ENCODE measurements around the gene RACK1. TPM values are rescaled to one million over a fixed set of nuclear protein-coding genes. Genes with fewer than 3 reads are reported as not detected.
A peak's percentile ranks its signal among the peaks of the same experiment; 100 is the strongest.
"Not testable (repeated sequence)": the region's sequence is repeated elsewhere in the genome, so short reads cannot be mapped to it uniquely, and the experiment has no call there.

The RACK1 gene
- 4,450 and 4,738 TPM in 2 replicates for total RNA-seq (2014; rRNA removed; shearing (Covaris generic))

GRCh38 chr5:181243564-181244343 lies at the start of gene RACK1:
TSS of gene RACK1 (minus strand) at chr5:181243906. CDS start at chr5:181243800, 106 bp downstream.
- DNase-seq (ENCODE audit: low spot score): peak; percentile 94

DNA sequence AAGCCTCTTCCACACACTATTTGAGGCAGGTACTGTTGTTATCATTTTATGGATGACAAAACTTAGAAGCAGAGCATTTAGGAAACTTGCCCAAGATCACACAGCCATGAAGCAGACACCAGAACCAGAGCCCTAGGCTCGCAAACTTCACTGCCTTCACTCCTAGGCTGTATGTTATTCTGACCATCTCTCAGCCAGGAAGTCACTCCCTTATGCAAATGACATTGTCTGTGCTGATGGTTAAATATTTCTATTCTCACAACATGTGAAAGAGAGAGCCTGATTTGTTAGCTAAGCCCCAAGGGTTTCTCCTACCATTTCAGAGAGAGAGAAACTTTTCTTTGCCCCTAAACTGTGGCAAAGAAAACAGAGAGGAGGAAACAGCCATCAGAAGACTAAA lies 43.6 kb upstream of the RACK1 start:
- DNase-seq (ENCODE audit: low spot score): not testable (repeated sequence)

- not testable (repeated sequence) for DNase-seq (ENCODE audit: low spot score)
These were observed 42.4 kb upstream of the RACK1 start for GRCh38 chr5:181285962-181286705.

- not testable (repeated sequence) for DNase-seq (ENCODE audit: low spot score)
These were observed 40.4 kb upstream of the RACK1 start for GRCh38 chr5:181283841-181284755.

DNA sequence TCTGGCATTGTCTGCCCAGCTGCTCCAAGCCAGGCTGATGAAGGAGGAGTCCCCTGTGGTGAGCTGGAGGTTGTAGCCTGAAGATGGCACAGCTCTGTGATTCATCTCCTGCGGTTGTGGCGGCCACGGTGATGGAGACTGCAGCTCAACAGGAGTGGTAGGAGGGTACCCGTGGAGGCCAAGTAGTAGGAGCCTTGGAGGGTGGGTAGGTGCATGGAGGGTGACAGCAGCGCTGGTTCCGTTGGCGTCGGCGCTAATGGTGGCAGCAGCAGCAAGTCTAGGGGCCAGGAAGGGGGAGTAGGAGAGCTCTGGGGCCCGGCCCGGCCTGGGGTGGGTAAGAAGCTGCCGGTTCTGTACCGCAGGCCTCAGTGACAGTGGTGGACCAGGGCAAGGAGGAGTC lies 39.6 kb upstream of the RACK1 start:
- DNase-seq (ENCODE audit: low spot score): no peak

DNA sequence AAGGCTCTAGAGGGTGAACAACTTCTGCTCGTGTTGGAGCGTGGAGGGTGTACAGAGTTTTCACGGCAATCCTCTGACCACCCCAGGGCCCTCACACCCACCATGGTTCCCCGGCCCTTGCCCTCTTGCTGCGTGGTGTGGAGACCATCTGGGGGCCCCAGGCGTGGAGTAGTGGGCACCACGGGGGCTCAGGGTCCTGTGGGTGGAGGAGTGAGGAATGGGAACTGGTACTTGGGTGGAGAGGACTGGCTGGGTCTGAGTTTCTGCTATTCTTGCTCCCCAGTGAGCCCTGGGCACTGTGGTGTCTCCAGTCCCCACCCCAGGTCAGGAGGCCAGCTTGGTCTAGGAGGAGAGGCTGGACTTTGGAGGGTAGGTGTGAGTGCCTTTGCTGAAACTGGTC lies 39.2 kb upstream of the RACK1 start:
- no peak for DNase-seq (ENCODE audit: low spot score)

DNA sequence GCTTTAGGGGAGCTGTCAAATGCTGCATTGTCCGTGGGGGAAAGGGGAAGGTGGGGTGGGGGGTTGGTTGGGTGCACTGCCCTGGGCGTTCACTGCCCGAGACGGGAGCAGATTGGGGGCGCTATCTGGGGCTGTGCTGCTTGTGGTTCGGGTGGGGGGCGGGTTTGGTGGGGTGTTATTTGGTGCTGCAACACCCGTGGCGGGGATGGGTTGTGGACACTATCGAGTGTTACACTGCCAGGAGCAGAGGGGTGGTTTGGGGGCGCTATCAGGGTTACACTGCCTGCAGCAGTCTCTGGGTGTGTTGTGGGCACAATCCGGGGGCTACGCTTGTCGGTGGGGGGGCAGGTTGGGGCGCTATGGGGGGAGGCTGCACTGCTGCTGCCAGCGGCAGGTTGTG lies 38.7 kb upstream of the RACK1 start:
- not testable (repeated sequence) for DNase-seq (ENCODE audit: low spot score)

GRCh38 chr5:181281984-181282316 lies 38.2 kb upstream of the RACK1 start:
- no peak for DNase-seq (ENCODE audit: low spot score)

DNA sequence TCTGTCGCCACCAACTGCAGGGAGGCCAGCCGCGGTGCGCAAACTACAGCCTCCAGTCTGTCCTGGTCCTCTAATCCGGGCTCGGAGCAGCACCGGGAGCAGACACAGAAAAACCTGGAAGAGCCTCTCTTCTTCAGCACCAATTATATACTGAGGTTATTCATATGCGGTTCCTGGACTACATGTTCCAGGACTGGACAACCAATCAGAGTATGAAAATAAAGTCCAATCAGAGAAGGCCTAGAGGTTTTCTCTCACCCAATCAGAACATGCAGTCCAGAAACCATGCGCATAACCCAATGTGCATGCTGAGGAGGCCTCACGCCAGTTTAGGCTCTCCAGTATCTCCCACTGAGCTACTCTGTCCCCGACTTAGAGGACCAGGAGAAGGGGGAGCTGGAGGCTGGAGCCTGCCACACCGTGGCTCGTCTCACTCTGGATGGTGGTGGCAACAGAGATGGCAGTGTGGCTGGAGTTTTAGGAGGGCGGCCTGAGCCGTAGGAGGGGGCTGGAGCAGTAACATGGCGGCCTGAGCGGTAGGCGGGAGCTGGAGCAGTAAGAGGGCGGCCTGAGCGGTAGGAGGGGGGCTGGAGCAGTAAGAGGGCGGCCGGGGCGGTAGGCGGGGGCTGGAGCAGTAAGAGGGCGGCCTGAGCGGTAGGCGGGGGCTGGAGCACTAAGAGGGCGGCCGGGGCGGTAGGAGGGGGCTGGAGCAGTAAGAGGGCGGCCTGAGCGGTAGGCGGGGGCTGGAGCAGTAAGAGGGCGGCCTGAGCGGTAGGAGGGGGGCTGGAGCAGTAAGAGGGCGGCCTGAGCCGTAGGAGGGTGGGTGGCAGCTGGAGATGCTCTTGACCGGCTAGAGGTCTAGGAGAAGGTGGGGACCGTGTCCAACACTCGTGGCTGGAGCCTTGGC lies 37.6 kb upstream of the RACK1 start:
- no peak for DNase-seq (ENCODE audit: low spot score)

DNA sequence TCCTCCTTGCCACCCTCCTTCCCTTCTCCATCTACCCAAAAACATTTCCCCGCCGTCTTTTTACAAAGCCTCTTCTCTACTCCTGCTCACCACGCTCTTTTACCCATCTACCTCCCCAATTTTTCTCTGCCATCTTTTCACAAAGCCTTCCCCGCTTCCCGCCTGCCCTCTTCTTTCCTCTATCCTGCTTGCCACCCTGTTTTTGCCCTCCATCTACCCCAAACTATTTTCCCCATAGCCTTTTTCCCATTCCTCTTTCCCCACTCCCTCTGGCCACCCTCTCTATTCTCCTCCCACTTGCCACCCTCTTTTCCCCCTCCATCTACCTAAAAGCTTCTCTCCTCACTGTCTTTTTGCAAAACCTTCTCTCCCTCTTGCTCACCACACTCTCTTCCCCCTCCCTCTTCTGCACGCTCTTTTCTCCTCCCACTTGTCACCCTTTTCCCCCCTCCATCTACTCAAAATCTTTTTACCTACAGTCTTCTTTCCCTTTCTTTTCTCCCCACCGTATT lies 36.6 kb upstream of the RACK1 start:
- DNase-seq (ENCODE audit: low spot score): no peak

- not testable (repeated sequence) for DNase-seq (ENCODE audit: low spot score)
These were observed 29.7 kb upstream of the RACK1 start for GRCh38 chr5:181273433-181273744.

- no peak for DNase-seq (ENCODE audit: low spot score)
These were observed 27.4 kb upstream of the RACK1 start for GRCh38 chr5:181271081-181271480.

GRCh38 chr5:181267907-181268306 lies 24.2 kb upstream of the RACK1 start:
- peak; percentile 18 for DNase-seq (ENCODE audit: low spot score)

GRCh38 chr5:181267291-181267904 lies 23.7 kb upstream of the RACK1 start:
- peak; percentile 61 for DNase-seq (ENCODE audit: low spot score)

DNA sequence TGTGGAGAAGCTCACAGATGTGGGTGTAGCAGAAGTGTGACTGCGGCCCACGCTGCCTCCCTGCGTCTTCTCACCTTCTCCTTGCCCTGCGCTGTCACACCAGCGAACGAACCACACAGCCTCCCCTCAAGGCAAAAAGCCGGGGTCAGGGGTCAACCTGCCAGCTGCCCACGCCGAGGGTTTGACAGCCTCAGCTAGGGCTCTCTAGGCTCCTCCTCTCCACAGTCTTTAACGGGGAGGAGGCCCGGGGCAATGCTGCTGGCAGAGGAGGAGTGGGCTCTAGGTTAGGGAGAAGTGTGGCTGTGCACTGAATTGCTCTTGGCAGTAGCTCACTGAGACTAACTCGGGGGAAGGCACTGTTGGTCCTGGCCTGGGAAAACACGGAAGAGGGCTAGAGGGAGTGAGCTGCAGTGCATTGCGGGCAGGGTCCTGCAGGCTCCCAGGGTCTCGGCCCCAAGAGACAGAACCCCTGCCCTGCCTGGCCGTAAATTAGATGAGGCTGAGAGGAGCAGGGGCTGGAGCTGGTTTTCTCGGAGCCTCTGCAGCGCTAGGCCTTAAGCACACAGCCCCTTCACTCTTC lies 21.5 kb upstream of the RACK1 start:
- no peak for DNase-seq (ENCODE audit: low spot score)

GRCh38 chr5:181263633-181264032 lies 19.9 kb upstream of the RACK1 start:
- no peak for DNase-seq (ENCODE audit: low spot score)

DNA sequence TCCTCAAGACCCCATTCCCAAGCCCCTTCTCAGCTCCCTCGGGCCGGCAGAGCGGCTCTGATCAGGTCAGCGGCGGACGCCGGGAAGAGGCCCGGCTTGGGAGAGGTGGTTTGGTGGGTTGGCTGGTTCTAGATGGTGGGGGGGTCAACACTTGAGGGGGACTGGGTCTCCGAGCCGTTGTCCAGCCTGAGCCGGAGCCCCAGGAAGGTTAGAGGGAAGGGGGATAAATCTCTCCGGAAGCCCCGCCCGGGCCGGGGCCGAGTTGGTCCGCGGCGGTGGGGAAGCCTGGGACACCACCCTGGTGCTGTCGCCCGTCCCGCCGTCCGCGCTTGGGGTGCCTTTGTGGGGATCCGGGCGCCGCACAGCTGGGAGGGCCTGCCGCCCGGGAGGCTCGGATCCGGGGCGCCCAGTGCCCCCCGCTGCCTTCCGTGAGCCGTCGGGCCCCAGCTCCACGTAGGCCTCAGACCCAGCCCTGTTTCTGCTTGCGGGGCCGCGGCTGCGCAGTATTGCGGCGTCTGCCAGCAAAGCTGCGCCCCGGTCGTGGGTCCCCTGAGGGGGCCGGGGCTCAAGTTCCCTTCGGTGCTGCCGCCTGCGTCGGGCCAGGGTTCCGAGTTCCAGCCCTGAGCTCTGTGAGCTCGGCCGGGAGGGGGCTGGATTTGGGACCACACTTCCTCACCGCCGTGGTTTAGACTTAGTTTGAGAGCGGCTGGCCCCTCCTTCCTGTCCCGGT lies 17.8 kb upstream of the RACK1 start:
- peak; percentile 65 for DNase-seq (ENCODE audit: low spot score)

- DNase-seq (ENCODE audit: low spot score): peak; percentile 92
These were observed 17.1 kb upstream of the RACK1 start, which contains the start of gene TRIM52 for GRCh38 chr5:181260720-181261319. TSS of gene TRIM52 (minus strand) at chr5:181261143. CDS start at chr5:181260813, 330 bp downstream.
